Gastroesophageal sphincter (tissue), 4 donors: ENCODE data around the gene PI4KA. TPM values are rescaled to one million over a fixed set of nuclear protein-coding genes. Genes with fewer than 3 reads are reported as not detected.
"Not testable (repeated sequence)": the region's sequence is repeated elsewhere in the genome, so short reads cannot be mapped to it uniquely, and the experiment has no call there.

ENCODE experiments used
- ATAC-seq: fragments of 150-250 bp; one replicate; pipeline ENCODE4 v1.9.1; 2016; ENCODE audit warnings: mild to moderate bottlenecking, moderate library complexity
- H3K27ac ChIP-seq, 4 donors: fragments of 200-600 bp; sonication (generic) in 3 of 4; 1 replicate in 3 of 4; 2 replicates in 1 of 4; pipeline ENCODE4 v1.5.1; 2016 to 2019
- H3K27me3 ChIP-seq: fragments of 200-600 bp; sonication (generic); one replicate; pipeline ENCODE4 v1.5.1; 2019
- H3K36me3 ChIP-seq, 2 donors: fragments of 200-600 bp; sonication (generic); one replicate each; pipeline ENCODE4 v1.5.1; 2019; ENCODE audit warnings: control low read depth in 1 of 2
- H3K4me1 ChIP-seq, 3 donors: fragments of 200-600 bp; sonication (generic); 1 replicate in 2 of 3; 2 replicates in 1 of 3; pipeline ENCODE4 v1.5.1; 2016 to 2019; ENCODE audit warnings: control low read depth in 2 of 3
- H3K4me3 ChIP-seq, 2 donors: fragments of 200-600 bp; sonication (generic); one replicate each; pipeline ENCODE4 v1.5.1; 2019; ENCODE audit warnings: mild to moderate bottlenecking in 1 of 2, moderate library complexity in 1 of 2
- H3K9me3 ChIP-seq, 3 donors: fragments of 200-600 bp; sonication (generic); one replicate each; pipeline ENCODE4 v1.5.1; 2017 to 2019; ENCODE audit warnings: control low read depth in 2 of 3
- CTCF ChIP-seq, 4 experiments: fragments of 200-600 bp in 2 of 4; fragments of 450-650 bp in 2 of 4; sonication (generic) in 1 of 4; IDR thresholded peaks; one replicate each; pipeline ENCODE4 v1.5.1; 2017 to 2019; ENCODE audit warnings: antibody characterized with exemption in 4 of 4, mild to moderate bottlenecking in 2 of 4, moderate library complexity in 2 of 4
- EP300 ChIP-seq: sonication (generic); formaldehyde crosslinking; IDR thresholded peaks from one replicate; pipeline ENCODE4 v1.6.1; 2017; ENCODE audit warnings: antibody characterized with exemption, mild to moderate bottlenecking
- POLR2A ChIP-seq, 2 donors: fragments of 450-650 bp; IDR thresholded peaks; one replicate each; pipeline ENCODE4 v1.6.1; 2017; ENCODE audit warnings: antibody characterized with exemption in 2 of 2, mild to moderate bottlenecking in 2 of 2, moderate library complexity in 1 of 2
- POLR2AphosphoS5 ChIP-seq: sonication (generic); formaldehyde crosslinking; IDR thresholded peaks from one replicate; pipeline ENCODE4 v1.6.1; 2017; ENCODE audit warnings: antibody characterized with exemption
- WGBS, 2 donors: methylation state at CpG; one replicate each; pipeline ENCODE4 v1.1.5; 2018; ENCODE audit warnings: low coverage in 1 of 2; 5-methylcytosine and 5-hydroxymethylcytosine counted together
- total RNA-seq, 4 donors: library from RNA; depleted of rRNA; stranded (reverse); fragments of >200 nt; gene quantifications; one replicate each; pipeline ENCODE4 v1.1.0, GENCODE V29; 2016

Gene PI4KA
- total RNA-seq, 4 donors from 2014 or later = 45.7 to 113 (median 87.5) TPM

DNA sequence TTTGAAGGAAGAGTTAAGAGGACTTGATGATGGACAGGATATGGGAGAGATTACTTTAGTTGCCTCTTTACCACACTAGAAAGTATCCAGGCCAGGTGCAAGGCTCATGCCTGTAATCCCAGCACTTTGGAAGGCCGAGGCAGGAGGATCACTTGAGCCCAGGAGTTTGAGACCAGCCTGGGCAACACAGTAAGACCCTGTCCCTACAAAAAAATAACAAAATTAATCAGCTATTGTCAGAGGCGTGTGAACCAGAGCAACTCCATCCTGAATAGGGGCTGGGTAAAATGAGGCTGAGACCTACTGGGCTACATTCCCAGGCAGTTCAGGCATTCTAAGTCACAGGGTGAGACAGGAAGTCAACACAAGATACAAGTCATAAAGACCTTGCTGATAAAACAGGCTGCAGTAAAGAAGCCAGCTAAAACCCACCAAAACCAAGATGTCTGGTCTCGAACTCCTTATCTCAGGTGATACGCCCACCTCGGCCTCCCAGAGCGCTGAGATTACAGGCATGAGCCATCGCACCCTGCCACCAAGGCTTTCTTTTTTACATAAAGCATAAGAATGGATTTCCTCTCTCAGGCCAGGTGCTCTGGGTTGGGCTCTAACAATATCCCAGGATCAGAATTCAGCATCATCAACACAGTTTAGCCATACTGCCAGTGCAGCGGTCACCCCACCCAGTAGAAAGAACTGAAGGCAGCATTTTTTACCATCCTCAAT, 17.8 kb downstream of the PI4KA start:
- Histone ChIP-seq H3K27me3 (no peaks in the 10 kb centered on the region), H3K9me3 (no peaks in the 10 kb centered on the region), H3K4me1 (peaks cover 0 to 19% (median 0%) of the 10 kb centered on the region in 3 donors), H3K27ac (no peak overlapping the region), H3K4me3 (no peak overlapping the region), H3K36me3 (no peaks in the 10 kb centered on the region)
- 75 to 86% methylated on average over 2 to 8 of the region's 8 CpGs for WGBS, 2 donors
- no peak for ATAC-seq
- TF ChIP-seq POLR2AphosphoS5 (no peak), EP300 (no peak), POLR2A (IDR thresholded peaks at IDR 0.05) (no peak), CTCF (IDR thresholded peaks at IDR 0.05) (no peak)

- TF ChIP-seq CTCF (IDR thresholded peaks at IDR 0.05) = no peak
- TF ChIP-seq POLR2A (IDR thresholded peaks at IDR 0.05) = no peak
- TF ChIP-seq POLR2AphosphoS5 = no peak
- no peak for TF ChIP-seq EP300
- no peak overlapping the region for H3K27ac ChIP-seq
- H3K9me3 ChIP-seq = no peaks in the 10 kb centered on the region
- peaks cover 0 to 19% (median 0%) of the 10 kb centered on the region in 3 donors for H3K4me1 ChIP-seq
- 88 to 94% methylated on average over 3 of the region's 3 CpGs for WGBS, 2 donors
- H3K4me3 ChIP-seq = no peak overlapping the region
- no peak for ATAC-seq
- no peaks in the 10 kb centered on the region for H3K36me3 ChIP-seq
- H3K27me3 ChIP-seq = no peaks in the 10 kb centered on the region
Observed at GRCh38 chr22:20839837-20840645, 18.6 kb downstream of the PI4KA start.

GRCh38 chr22:20839354-20839753, 19.3 kb downstream of the PI4KA start:
- ATAC-seq, H3K9me3 ChIP-seq, H3K4me3 ChIP-seq, H3K27me3 ChIP-seq, H3K27ac ChIP-seq, H3K36me3 ChIP-seq: not testable (repeated sequence)
- peaks cover 0 to 19% (median 0%) of the 10 kb centered on the region in 3 donors for H3K4me1 ChIP-seq
- 100% methylated on average over 1 to 2 of the region's 10 CpGs for WGBS, 2 donors

- H3K36me3 ChIP-seq = peaks cover 4 to 27% of the 10 kb centered on the region in 2 donors
- TF ChIP-seq CTCF (IDR thresholded peaks at IDR 0.05) = no peak
- TF ChIP-seq EP300 = no peak
- no peak for TF ChIP-seq POLR2AphosphoS5
- no peak for TF ChIP-seq POLR2A (IDR thresholded peaks at IDR 0.05)
- no peak for ATAC-seq
- H3K4me3 ChIP-seq = no peak overlapping the region
- no peaks in the 10 kb centered on the region for H3K27me3 ChIP-seq
- H3K4me1 ChIP-seq = peaks cover 0 to 19% (median 0%) of the 10 kb centered on the region in 3 donors
- H3K9me3 ChIP-seq = no peaks in the 10 kb centered on the region
- H3K27ac ChIP-seq = no peak overlapping the region
- WGBS, 2 donors = 94 to 100% methylated on average over 1 to 2 of the region's 2 CpGs
Observed at GRCh38 chr22:20836987-20837823, 21.4 kb downstream of the PI4KA start.

GRCh38 chr22:20834725-20835124, 23.9 kb downstream of the PI4KA start:
- no peak for TF ChIP-seq CTCF (IDR thresholded peaks at IDR 0.05)
- TF ChIP-seq POLR2AphosphoS5 = no peak
- no peak for TF ChIP-seq EP300
- no peak for TF ChIP-seq POLR2A (IDR thresholded peaks at IDR 0.05)
- ATAC-seq = no peak
- 93 to 100% methylated on average over 1 to 3 of the region's 3 CpGs for WGBS, 2 donors
- Histone ChIP-seq H3K4me3 (no peak overlapping the region), H3K27me3 (no peaks in the 10 kb centered on the region), H3K36me3 (peaks cover 4 to 52% of the 10 kb centered on the region in 2 donors), H3K9me3 (no peaks in the 10 kb centered on the region), H3K4me1 (peaks cover 0 to 8% (median 0%) of the 10 kb centered on the region in 3 donors), H3K27ac (no peak overlapping the region)
